K562 (cell line): ENCODE measurements around the gene USH2A.

Experiments
- CBX2 ChIP-seq: fragments of 200-600 bp; sonication (generic); IDR thresholded peaks from one replicate; pipeline ENCODE4 v1.6.1; 2012; ENCODE audit warnings: mild to moderate bottlenecking, low read length, inconsistent platforms; ENCODE audit not compliant: insufficient read depth, poor library complexity, severe bottlenecking
- CHD2 ChIP-seq: IDR thresholded peaks from 2 replicates; pipeline ENCODE4 v1.6.1; 2011; ENCODE audit warnings: low read depth, low read length
- ZNF224 ChIP-seq: sonication (generic); formaldehyde crosslinking; IDR thresholded peaks from 2 replicates; pipeline ENCODE4 v1.8.0; 2022; ENCODE audit warnings: mild to moderate bottlenecking, missing genetic modification reagents
- TF ChIP-seq, protein P1 (sequence below), 2 experiments: fragments of 150-350 bp in 1 of 2; IDR thresholded peaks; 2 replicates each; pipeline ENCODE4 v1.6.1; 2012 to 2016; ENCODE audit warnings: low read depth in 2 of 2, low read length in 2 of 2, mild to moderate bottlenecking in 1 of 2, moderate library complexity in 1 of 2

DNA sequence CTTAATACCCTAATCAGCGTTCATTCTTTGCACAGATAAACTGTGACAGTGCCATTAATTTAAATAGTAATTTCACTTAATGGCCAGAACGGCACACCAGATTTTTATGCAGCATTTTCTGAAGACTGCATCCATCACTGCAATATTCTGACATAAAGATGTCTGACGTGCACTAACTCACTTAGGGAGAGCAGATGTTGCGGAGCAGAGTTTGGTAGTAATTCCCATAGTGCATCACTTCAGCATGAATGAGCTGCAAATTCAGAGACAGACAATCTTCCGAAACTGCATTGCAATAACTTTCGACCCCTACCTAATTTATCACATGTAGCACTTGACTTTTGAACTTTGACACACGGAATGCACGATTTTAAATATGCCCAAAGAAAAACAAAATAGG lies 630.8 kb downstream of the USH2A start:
- TF ChIP-seq, protein P1, sequence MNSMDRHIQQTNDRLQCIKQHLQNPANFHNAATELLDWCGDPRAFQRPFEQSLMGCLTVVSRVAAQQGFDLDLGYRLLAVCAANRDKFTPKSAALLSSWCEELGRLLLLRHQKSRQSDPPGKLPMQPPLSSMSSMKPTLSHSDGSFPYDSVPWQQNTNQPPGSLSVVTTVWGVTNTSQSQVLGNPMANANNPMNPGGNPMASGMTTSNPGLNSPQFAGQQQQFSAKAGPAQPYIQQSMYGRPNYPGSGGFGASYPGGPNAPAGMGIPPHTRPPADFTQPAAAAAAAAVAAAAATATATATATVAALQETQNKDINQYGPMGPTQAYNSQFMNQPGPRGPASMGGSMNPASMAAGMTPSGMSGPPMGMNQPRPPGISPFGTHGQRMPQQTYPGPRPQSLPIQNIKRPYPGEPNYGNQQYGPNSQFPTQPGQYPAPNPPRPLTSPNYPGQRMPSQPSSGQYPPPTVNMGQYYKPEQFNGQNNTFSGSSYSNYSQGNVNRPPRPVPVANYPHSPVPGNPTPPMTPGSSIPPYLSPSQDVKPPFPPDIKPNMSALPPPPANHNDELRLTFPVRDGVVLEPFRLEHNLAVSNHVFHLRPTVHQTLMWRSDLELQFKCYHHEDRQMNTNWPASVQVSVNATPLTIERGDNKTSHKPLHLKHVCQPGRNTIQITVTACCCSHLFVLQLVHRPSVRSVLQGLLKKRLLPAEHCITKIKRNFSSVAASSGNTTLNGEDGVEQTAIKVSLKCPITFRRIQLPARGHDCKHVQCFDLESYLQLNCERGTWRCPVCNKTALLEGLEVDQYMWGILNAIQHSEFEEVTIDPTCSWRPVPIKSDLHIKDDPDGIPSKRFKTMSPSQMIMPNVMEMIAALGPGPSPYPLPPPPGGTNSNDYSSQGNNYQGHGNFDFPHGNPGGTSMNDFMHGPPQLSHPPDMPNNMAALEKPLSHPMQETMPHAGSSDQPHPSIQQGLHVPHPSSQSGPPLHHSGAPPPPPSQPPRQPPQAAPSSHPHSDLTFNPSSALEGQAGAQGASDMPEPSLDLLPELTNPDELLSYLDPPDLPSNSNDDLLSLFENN (IDR thresholded peaks at IDR 0.05; ENCODE audit: low read depth in 2 of 2, low read length in 2 of 2): no peak
- no peak for TF ChIP-seq ZNF224 (CRISPR knock-in tag)
- no peak for TF ChIP-seq CHD2
- no peak for TF ChIP-seq CBX2
